Measurements from ENCODE around the gene RNU6-8.

DNA sequence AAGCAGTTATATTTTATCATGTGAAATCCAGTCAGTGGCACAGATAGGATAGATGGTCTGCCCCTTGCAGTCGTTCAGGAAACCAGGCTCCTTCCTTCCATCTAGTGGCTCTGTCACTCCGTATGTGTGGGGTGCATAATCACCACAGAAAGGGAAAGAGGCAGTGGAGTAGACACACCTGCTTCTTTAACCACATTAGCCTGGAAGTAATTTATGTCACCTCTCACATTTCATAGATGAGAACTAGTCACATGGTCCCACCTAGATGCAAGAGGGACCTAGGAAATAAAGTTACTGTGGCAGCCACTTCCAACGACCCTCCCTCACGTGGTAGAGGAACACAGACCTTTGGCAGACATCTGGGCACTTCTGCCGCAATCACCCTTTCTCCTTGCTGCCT is 14.2 kb upstream of the RNU6-8 start:
- TF ChIP-seq, protein P1, sequence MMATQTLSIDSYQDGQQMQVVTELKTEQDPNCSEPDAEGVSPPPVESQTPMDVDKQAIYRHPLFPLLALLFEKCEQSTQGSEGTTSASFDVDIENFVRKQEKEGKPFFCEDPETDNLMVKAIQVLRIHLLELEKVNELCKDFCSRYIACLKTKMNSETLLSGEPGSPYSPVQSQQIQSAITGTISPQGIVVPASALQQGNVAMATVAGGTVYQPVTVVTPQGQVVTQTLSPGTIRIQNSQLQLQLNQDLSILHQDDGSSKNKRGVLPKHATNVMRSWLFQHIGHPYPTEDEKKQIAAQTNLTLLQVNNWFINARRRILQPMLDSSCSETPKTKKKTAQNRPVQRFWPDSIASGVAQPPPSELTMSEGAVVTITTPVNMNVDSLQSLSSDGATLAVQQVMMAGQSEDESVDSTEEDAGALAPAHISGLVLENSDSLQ (IDR thresholded peaks at IDR 0.05), result no peak
- TF ChIP-seq CTBP1 (IDR thresholded peaks at IDR 0.05; ENCODE audit: borderline replicate concordance), result no peak
- TF ChIP-seq FOXA1 (IDR thresholded peaks at IDR 0.05), result no peak

Measured in HEK293T (cell line).